ENCODE results near the gene CNGB1.
"Not testable (repeated sequence)": the region's sequence is repeated elsewhere in the genome, so short reads cannot be mapped to it uniquely, and the experiment has no call there.

Gene CNGB1

GRCh38 chr16:57951204-57951960 is 19.5 kb downstream of the CNGB1 start:
- no peak for DNase-seq (ENCODE audit: low spot score)

DNA sequence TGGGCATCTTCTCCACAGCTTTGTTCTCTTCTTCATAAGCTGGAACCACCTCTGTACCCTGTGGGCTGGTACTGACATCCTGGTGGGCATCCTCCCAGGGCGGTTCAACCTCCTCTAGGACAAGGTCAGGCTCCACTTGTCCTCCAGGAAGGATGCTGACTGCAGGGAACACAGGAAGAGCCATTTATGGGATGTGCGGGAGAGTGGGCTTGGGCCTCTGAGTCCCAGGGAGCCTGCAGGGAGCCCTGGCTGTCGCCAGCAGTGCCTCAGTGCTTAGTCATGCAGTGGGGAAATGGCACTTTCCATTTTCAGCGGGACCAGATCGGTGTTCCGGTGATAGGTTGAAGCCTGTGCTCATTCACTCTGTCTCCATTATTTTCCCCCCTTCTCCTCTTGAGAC is 20.5 kb downstream of the CNGB1 start:
- no peak for DNase-seq (ENCODE audit: low spot score)

- no peak for DNase-seq (ENCODE audit: low spot score)
Observed at GRCh38 chr16:57949595-57950238, 21.2 kb downstream of the CNGB1 start.

DNA sequence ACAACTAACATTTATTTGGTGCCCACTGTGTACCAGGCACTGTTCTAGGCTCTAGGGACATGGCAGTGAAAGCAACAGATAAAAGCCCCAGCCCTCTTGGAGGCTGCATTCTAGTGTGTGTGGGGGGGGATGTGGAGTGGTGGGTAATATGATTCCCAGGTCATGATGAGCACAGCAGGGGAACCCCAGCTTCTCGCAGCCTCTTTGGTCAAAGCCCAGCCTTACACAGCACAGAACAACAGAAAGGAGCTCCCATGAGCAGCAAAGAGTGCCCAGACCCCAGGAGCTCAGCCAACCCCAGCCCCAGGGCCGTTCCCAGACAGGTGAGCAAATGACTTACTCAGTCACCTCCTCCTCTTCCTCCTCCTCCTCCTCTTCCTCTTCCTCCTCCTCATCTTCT is 21.9 kb downstream of the CNGB1 start:
- DNase-seq (ENCODE audit: low spot score), result no peak

GRCh38 chr16:57948027-57948426 is 22.9 kb downstream of the CNGB1 start:
- DNase-seq (ENCODE audit: low spot score), result no peak

DNA sequence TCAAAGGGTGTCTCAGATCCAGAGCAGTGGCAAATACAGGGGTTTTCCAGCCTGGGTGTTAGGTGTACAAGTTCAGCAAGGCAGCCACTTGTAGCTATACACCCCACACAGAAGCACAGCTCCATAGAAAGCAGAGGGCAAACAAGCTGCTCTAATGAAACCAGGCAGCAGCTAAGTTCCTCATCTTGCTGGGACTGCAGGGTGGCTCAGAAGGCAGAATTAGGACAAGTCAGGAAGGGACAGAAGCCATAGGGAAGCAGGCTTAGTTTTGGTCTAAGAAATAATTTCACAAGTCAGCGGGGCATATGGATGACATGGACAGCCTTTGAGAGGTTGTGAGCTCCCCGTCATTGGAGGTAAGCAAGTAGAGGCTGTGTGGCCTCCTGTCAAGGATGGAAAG is 23.7 kb downstream of the CNGB1 start:
- no peak for DNase-seq (ENCODE audit: low spot score)

DNA sequence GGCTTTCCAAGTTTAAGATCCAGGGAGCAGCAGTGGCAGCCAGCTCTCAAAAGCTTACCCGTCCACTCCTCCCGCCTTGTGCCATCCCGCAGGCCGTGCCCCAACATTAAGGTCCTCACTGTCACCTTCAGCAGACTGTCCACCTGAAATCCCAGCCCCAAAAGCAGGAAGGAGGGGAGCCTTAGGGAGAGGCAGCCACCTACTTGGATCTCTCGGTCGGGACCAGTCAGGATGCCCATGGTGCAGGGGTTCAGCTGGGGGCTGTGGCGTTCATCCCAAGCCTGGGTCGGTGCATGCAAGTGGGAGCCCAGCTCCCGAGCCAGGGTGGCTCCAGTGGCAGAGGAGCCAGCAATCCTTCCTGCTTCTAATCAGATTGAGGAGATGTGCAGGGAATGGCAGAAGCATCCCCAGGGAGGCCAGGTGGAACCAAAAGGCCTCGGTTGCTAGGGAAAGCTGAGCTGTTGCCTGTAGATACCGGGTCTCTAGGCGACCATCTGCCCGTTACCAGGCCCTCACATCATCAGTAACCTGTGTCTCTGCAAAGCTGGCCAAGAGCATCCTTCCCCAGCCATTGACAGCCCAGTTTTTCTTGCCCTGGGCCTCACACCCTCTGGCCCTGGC is 24.6 kb downstream of the CNGB1 start:
- no peak for DNase-seq (ENCODE audit: low spot score)

GRCh38 chr16:57945740-57946138 is 25.2 kb downstream of the CNGB1 start:
- no peak for DNase-seq (ENCODE audit: low spot score)

GRCh38 chr16:57944970-57945739 is 25.8 kb downstream of the CNGB1 start:
- DNase-seq (ENCODE audit: low spot score), result no peak

GRCh38 chr16:57943381-57943780 is 27.5 kb downstream of the CNGB1 start:
- not testable (repeated sequence) for DNase-seq (ENCODE audit: low spot score)

DNA sequence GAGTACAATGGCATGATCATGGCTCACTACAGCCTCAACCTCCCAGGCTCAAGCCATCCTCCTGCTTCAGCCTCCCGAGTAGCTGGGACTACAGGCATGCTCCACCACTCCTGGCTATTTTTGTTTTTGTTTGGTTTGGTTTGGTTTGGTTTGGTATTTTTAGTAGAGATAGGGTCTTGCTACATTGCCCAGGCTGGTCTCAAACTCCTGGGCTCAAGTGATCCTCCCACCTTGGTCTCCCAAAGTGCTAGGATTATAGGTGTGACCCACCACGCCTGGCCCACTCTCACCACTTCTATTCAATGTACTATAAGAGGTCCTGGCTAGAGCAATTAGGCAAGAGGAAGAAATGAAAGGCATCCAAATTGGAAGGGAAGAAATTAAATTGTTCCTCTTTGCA is 29.0 kb downstream of the CNGB1 start:
- not testable (repeated sequence) for DNase-seq (ENCODE audit: low spot score)

GRCh38 chr16:57941016-57941664 is 29.8 kb downstream of the CNGB1 start:
- DNase-seq (ENCODE audit: low spot score), result no peak

DNA sequence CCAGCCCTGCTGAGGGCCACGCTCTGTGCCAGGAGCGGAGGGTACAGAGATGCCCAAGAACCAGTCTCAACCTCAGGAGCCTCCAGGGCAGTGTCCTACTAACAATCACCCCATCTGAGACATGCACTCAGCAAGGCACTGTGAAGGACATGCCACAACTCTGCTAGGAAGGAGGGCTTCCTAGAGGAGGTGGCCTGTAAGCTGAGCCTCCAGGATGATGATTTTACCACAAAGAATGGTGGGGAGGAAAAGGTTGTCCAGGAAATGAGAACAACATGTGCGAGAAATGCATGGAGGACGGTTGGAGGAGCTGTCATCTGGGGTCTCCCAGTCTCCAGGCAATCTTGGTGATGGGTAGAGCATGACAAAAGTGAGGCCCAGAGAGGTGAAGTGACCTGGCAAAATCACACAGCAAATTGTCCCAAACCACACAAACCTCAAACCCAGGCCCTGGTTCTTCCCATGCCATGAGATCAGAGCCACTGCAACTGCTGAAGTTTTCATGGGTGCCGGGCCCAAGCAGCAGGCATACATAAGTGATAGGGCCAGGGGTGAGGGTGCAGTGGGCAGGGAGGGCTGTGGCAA is 30.5 kb downstream of the CNGB1 start:
- DNase-seq (ENCODE audit: low spot score), result no peak

- DNase-seq (ENCODE audit: low spot score), result no peak
Observed at GRCh38 chr16:57939872-57940224, 31.1 kb downstream of the CNGB1 start.

DNA sequence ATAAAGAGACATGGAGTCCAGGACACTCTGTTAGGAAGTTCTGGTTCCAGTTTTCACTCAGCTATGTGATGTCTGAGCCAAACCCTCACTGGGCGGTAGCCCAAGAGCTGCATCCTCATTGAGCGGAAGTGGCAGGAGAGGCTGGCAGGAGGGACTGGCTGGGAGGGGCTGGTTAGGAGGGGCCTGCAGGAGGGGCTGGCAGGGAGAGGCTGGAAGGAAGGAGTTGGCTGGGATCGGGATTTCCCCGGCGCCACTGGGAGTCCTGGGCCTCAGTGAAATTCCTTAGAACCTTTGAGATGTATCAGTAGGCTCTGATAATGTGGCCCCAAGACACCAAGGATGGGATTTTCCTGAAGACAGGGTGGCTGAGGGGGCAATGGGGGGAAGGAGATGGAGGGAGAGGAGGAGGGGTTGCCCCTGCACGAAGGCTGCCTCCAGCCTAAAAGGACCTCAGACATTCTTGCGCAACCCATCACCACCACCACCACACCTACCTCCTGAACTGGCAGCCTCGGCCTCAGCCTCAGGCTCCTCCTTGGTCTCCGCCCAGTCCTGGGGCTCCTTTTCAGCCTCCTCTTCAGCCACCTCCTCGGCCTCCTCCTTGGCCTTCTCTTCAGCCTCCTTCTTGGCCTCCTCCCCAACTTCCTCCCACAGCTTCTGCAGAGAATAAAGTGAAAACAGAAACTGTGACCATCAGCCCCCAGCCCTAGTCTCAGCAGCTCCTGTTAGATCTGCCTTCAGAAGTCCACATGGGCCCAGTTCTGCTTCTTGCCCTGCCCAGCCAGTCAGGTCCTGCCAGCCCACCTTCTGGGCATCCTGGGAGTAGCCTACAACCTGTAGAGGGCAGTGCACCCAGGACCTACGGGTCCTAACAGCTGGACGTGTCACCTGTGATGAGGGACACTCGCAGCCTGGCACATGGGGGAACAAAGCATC is 31.7 kb downstream of the CNGB1 start:
- DNase-seq (ENCODE audit: low spot score), result peak; percentile 29

GRCh38 chr16:57938484-57938883 is 32.4 kb downstream of the CNGB1 start:
- DNase-seq (ENCODE audit: low spot score), result no peak

DNA sequence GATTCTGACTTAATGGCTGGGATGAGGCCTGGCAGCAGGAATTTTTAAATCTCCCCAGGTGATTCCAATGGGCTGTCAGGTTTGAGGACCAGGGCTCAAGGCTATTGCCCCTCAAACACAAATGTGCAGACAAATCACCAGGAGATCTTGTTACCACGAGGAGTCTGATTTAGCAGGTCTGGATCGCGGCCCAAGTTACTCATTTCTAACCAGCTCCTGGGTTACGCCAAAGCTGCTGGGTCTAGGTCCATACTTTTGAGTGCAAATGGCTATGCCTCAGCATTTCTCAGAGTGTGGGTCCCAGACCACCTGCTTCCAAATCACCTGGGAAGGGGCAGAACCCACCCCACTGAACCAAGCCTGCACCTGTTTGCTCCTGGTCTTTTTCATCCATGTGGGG is 33.1 kb downstream of the CNGB1 start:
- no peak for DNase-seq (ENCODE audit: low spot score)

DNA sequence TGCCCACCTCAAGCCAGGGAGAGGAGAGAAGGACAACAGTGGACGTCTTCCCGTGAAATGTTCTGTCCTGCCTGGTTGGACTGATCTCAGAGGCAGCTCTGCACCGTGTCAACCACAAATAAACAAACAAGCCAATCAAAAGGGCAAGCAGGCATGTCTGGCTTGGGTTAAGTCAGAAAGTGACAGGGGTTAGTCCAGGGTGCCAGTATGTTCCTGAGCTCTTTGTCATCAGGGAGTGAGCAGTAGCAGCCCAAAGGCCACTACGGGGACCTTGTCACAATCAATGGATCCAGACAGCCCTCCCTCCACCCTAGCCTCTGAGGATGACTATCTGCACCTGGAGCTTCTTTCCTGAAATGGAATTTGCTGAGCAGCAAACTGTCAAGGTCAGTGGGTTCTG is 35.0 kb downstream of the CNGB1 start:
- no peak for DNase-seq (ENCODE audit: low spot score)

DNA sequence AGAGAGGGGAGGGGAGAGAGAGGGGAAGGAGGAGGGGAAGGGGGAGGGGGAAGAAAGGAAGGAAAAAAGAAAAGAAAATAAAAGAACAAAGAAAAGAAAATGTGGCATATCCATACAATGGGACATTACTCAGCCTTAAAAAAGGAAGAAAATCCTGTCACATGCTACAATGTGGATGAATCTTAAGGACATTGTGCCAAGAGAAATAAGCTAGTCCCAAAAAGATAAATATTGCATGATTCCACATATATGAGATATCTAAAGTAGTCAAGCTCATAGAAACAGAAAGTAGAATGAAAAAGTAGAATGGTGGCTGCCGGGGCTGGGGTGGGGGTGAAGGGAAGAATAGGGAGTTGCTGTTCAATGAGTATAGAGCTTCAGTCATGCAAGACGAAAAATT is 40.4 kb downstream of the CNGB1 start:
- DNase-seq (ENCODE audit: low spot score), result no peak

GRCh38 chr16:57929250-57929649 is 41.7 kb downstream of the CNGB1 start:
- DNase-seq (ENCODE audit: low spot score), result no peak

DNA sequence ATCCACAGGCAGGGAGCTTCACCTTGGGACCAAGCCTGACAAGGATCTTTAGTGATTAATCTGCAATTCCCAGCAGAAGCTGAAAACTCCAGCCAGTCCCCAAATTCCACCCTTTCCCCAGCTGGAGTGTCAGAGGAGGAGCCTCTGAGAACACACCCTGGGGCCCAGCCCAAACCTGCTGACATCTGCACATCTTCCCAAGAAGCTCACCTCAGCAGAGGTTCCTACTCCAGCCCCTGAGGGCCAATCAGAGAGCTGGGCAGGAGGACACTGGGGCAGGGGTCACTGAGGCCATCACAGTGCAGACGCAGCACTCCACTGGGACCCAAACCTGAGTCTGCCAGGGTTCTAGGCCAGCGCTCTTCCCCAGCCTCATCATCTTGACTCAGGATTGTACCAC is 44.9 kb downstream of the CNGB1 start:
- no peak for DNase-seq (ENCODE audit: low spot score)

All from hepatic stellate cell (primary cell).